ENCODE results near the gene DKK1. TPM values are rescaled to one million over a fixed set of nuclear protein-coding genes. Genes with fewer than 3 reads are reported as not detected.

Gene DKK1
- total and polyA plus RNA-seq, 2 of the 13 experiments (the other 11 are each of a cell fraction or from before 2014, with no cell fraction given), result 123 to 262 TPM

DNA sequence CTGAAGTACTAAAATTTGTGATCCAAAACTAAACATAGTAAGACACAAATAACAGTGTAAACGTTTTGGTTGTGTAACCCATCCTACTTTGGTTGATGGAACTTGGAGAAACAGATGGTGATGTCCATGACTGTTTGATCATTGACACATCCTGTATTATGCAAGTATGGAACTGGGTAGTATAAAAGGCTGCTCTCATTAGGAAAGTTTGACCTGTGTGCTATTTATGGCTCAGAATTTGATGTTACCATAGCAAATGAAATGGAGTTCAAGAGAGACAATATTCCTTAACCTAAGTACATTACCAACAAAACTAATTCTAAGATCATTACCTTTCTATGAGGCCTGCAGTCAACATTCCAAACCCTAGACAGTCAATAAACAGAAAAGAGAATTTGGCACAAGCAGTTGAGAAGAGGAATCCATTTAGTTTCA, 39.9 kb downstream of the DKK1 start (continued):
- TF ChIP-seq, protein P1, sequence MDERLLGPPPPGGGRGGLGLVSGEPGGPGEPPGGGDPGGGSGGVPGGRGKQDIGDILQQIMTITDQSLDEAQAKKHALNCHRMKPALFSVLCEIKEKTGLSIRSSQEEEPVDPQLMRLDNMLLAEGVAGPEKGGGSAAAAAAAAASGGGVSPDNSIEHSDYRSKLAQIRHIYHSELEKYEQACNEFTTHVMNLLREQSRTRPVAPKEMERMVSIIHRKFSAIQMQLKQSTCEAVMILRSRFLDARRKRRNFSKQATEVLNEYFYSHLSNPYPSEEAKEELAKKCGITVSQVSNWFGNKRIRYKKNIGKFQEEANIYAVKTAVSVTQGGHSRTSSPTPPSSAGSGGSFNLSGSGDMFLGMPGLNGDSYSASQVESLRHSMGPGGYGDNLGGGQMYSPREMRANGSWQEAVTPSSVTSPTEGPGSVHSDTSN (CRISPR knock-in tag; IDR thresholded peaks at IDR 0.05), result no peak
- TF ChIP-seq, protein P2, sequence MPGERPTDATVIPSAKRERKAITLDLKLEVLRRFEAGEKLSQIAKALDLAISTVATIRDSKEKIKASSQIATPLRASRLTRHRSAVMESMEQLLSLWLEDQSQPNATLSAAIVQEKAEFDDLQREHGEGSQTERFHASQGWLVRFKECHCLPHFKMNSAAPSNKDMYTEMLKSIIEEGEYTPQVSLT (CRISPR knock-in tag; IDR thresholded peaks at IDR 0.05; ENCODE audit: borderline replicate concordance, low read depth), result no peak
- TF ChIP-seq MIXL1 (CRISPR knock-in tag; IDR thresholded peaks at IDR 0.05) (0 out of 2 replicates have a peak, but pooled peaks have one; percentile 10), PHF21A (CRISPR knock-in tag; IDR thresholded peaks at IDR 0.05) (no peak), ZNF10 (CRISPR knock-in tag; IDR thresholded peaks at IDR 0.05; ENCODE audit: borderline replicate concordance, low read depth) (no peak), MAF1 (CRISPR knock-in tag; IDR thresholded peaks at IDR 0.05; ENCODE audit: borderline replicate concordance) (no peak), ZSCAN9 (CRISPR knock-in tag; IDR thresholded peaks at IDR 0.05; ENCODE audit: borderline replicate concordance) (0 out of 2 replicates have a peak, but pooled peaks have one; percentile 60), SP4 (CRISPR knock-in tag; IDR thresholded peaks at IDR 0.05) (no peak), SNRNP70 (IDR thresholded peaks at IDR 0.05; ENCODE audit: low read depth, low read length) (no peak), PHF5A (CRISPR knock-in tag; IDR thresholded peaks at IDR 0.05; ENCODE audit: low read depth, unreplicated experiment) (no peak), GTF2F1 (IDR thresholded peaks at IDR 0.05; ENCODE audit: low read length) (no peak), MTA3 (CRISPR knock-in tag; IDR thresholded peaks at IDR 0.05) (no peak), RBM22 (optimal IDR thresholded peaks at IDR 0.05; ENCODE audit: low read length) (no peak), FOXP1 (IDR thresholded peaks at IDR 0.05) (no peak), FOXP1 (CRISPR knock-in tag; IDR thresholded peaks at IDR 0.05) (peak; percentile 75; the same call in 1 of the 2 replicates), STAG1 (CRISPR knock-in tag; IDR thresholded peaks at IDR 0.05) (no peak; the same call in 1 of the 2 replicates), ZNF44 (CRISPR knock-in tag; IDR thresholded peaks at IDR 0.05) (no peak), CREB1 (IDR thresholded peaks at IDR 0.05) (no peak), CREB1 (CRISPR knock-in tag; IDR thresholded peaks at IDR 0.05) (peak; percentile 74), ZKSCAN1 (IDR thresholded peaks at IDR 0.05; ENCODE audit: low read length) (no peak), ZNF773 (CRISPR knock-in tag; IDR thresholded peaks at IDR 0.05; ENCODE audit: borderline replicate concordance) (no peak)
- TF ChIP-seq, protein P3, sequence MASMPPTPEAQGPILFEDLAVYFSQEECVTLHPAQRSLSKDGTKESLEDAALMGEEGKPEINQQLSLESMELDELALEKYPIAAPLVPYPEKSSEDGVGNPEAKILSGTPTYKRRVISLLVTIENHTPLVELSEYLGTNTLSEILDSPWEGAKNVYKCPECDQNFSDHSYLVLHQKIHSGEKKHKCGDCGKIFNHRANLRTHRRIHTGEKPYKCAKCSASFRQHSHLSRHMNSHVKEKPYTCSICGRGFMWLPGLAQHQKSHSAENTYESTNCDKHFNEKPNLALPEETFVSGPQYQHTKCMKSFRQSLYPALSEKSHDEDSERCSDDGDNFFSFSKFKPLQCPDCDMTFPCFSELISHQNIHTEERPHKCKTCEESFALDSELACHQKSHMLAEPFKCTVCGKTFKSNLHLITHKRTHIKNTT (CRISPR knock-in tag; IDR thresholded peaks at IDR 0.05), result no peak
- TF ChIP-seq, protein P4, sequence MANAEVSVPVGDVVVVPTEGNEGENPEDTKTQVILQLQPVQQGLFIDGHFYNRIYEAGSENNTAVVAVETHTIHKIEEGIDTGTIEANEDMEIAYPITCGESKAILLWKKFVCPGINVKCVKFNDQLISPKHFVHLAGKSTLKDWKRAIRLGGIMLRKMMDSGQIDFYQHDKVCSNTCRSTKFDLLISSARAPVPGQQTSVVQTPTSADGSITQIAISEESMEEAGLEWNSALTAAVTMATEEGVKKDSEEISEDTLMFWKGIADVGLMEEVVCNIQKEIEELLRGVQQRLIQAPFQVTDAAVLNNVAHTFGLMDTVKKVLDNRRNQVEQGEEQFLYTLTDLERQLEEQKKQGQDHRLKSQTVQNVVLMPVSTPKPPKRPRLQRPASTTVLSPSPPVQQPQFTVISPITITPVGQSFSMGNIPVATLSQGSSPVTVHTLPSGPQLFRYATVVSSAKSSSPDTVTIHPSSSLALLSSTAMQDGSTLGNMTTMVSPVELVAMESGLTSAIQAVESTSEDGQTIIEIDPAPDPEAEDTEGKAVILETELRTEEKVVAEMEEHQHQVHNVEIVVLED (CRISPR knock-in tag; IDR thresholded peaks at IDR 0.05; ENCODE audit: borderline replicate concordance), result no peak
- TF ChIP-seq, protein P5, sequence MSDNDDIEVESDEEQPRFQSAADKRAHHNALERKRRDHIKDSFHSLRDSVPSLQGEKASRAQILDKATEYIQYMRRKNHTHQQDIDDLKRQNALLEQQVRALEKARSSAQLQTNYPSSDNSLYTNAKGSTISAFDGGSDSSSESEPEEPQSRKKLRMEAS (IDR thresholded peaks at IDR 0.05), result no peak
- TF ChIP-seq, protein P6, sequence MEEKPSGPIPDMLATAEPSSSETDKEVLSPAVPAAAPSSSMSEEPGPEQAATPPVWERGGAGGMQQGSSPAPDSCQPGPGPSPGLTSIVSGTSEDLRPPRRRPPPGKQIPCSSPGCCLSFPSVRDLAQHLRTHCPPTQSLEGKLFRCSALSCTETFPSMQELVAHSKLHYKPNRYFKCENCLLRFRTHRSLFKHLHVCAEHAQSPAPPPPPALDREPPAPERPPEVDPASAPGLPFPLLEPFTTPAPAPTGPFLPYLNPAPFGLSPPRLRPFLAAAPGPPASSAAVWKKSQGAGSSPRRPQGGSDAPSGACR (CRISPR knock-in tag; IDR thresholded peaks at IDR 0.05), result no peak
- TF ChIP-seq, protein P7, sequence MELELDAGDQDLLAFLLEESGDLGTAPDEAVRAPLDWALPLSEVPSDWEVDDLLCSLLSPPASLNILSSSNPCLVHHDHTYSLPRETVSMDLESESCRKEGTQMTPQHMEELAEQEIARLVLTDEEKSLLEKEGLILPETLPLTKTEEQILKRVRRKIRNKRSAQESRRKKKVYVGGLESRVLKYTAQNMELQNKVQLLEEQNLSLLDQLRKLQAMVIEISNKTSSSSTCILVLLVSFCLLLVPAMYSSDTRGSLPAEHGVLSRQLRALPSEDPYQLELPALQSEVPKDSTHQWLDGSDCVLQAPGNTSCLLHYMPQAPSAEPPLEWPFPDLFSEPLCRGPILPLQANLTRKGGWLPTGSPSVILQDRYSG (CRISPR knock-in tag; IDR thresholded peaks at IDR 0.05), result no peak

All from HepG2 (cell line).